Neural cell (in vitro differentiated cells): ENCODE measurements around the gene EIF2B2. TPM values are rescaled to one million over a fixed set of nuclear protein-coding genes. Genes with fewer than 3 reads are reported as not detected.

Experiments
- H2AFZ ChIP-seq: fragments of 200-600, 300-800 bp; sonication (generic), shearing (Covaris generic); 2 replicates; pipeline ENCODE4 v1.6.0; 2014; ENCODE audit warnings: low read depth, mild to moderate bottlenecking, antibody characterized with exemption, low read length, moderate library complexity
- H3F3A ChIP-seq: fragments of 200-600 bp; shearing (Covaris generic); 2 replicates; pipeline ENCODE4 v1.6.1; 2016; ENCODE audit warnings: mild to moderate bottlenecking, moderate library complexity, mixed read lengths, antibody characterized with exemption, low read length; ENCODE audit not compliant: insufficient read depth, poor library complexity, severe bottlenecking
- H3K27ac ChIP-seq: fragments of 200-600, 300-800 bp; sonication (generic), shearing (Covaris generic); 2 replicates; pipeline ENCODE4 v1.5.1; 2014; ENCODE audit warnings: mild to moderate bottlenecking, low read length, moderate library complexity
- H3K27me3 ChIP-seq: fragments of 300-800, 200-600 bp; sonication (generic), shearing (Covaris generic); 2 replicates; pipeline ENCODE4 v1.6.0; 2014; ENCODE audit warnings: mild to moderate bottlenecking, low read depth, low read length, moderate library complexity; ENCODE audit not compliant: insufficient read depth
- H3K36me3 ChIP-seq: fragments of 300-800, 200-600 bp; sonication (generic), shearing (Covaris generic); 2 replicates; pipeline ENCODE4 v1.5.1; 2014; ENCODE audit warnings: mild to moderate bottlenecking, antibody characterized with exemption, low read length, moderate library complexity; ENCODE audit not compliant: insufficient read depth
- H3K4me2 ChIP-seq: fragments of 300-800, 200-600 bp; sonication (generic), shearing (Covaris generic); 2 replicates; pipeline ENCODE4 v1.6.0; 2014; ENCODE audit warnings: mild to moderate bottlenecking, low read length
- H3K4me3 ChIP-seq: fragments of 300-800, 200-600 bp; sonication (generic), shearing (Covaris generic); 2 replicates; pipeline ENCODE4 v1.5.1; 2014; ENCODE audit warnings: mild to moderate bottlenecking, low read length, moderate library complexity
- H3K79me2 ChIP-seq: fragments of 200-600 bp; shearing (Covaris generic); replicated peaks from 2 replicates; pipeline ENCODE4 v1.6.0; 2014; ENCODE audit warnings: mild to moderate bottlenecking, low read length, moderate library complexity; ENCODE audit not compliant: insufficient read depth
- H3K9ac ChIP-seq: fragments of 300-800, 200-600 bp; sonication (generic), shearing (Covaris generic); 2 replicates; pipeline ENCODE4 v1.6.1; 2016; ENCODE audit warnings: mild to moderate bottlenecking, low read length, mixed read lengths
- H3K9me2 ChIP-seq: fragments of 200-600 bp; shearing (Covaris generic); 2 replicates; pipeline ENCODE4 v1.6.1; 2016; ENCODE audit warnings: mild to moderate bottlenecking, low read length, mixed read lengths; ENCODE audit not compliant: insufficient read depth
- H3K9me3 ChIP-seq: fragments of 200-600, 300-800 bp; sonication (generic), shearing (Covaris generic); 2 replicates; pipeline ENCODE4 v1.6.1; 2016; ENCODE audit warnings: mild to moderate bottlenecking, mixed run types, low read length, moderate library complexity, mixed read lengths
- H4K20me1 ChIP-seq: fragments of 200-600 bp; shearing (Covaris generic); 2 replicates; pipeline ENCODE4 v1.6.1; 2016; ENCODE audit warnings: mild to moderate bottlenecking, mixed run types; ENCODE audit not compliant: insufficient read depth
- CTCF ChIP-seq: fragments of 450-650 bp; IDR thresholded peaks from 2 replicates; pipeline ENCODE4 v1.5.1; 2014; ENCODE audit warnings: antibody characterized with exemption, mild to moderate bottlenecking, moderate library complexity; ENCODE audit not compliant: poor library complexity, severe bottlenecking
- EP300 ChIP-seq: fragments of 450-650 bp; conservative IDR thresholded peaks from 2 replicates; pipeline ENCODE4 v1.6.1; 2014; ENCODE audit warnings: antibody characterized with exemption, mild to moderate bottlenecking, moderate library complexity; ENCODE audit not compliant: poor library complexity, severe bottlenecking
- EZH2 ChIP-seq: fragments of 200-600, 300-800 bp; shearing (Covaris generic), sonication (generic); IDR thresholded peaks from 2 replicates; pipeline ENCODE4 v1.6.1; 2014; ENCODE audit warnings: antibody characterized with exemption, low read length, borderline replicate concordance, mild to moderate bottlenecking; ENCODE audit not compliant: insufficient read depth, poor library complexity, severe bottlenecking
- MXI1 ChIP-seq: fragments of 450-650 bp; conservative IDR thresholded peaks from 2 replicates; pipeline ENCODE4 v1.6.1; 2014; ENCODE audit warnings: antibody characterized with exemption, mild to moderate bottlenecking; ENCODE audit not compliant: poor library complexity, severe bottlenecking
- POLR2AphosphoS5 ChIP-seq: IDR thresholded peaks from 2 replicates; pipeline ENCODE4 v1.6.1; 2012
- RAD21 ChIP-seq: fragments of 450-650 bp; conservative IDR thresholded peaks from 2 replicates; pipeline ENCODE4 v1.6.1; 2014; ENCODE audit warnings: antibody characterized with exemption, mild to moderate bottlenecking, moderate library complexity
- REST ChIP-seq: IDR thresholded peaks from 2 replicates; pipeline ENCODE4 v1.6.1; 2012; ENCODE audit warnings: borderline replicate concordance
- SMC3 ChIP-seq: fragments of 450-650 bp; conservative IDR thresholded peaks from 2 replicates; pipeline ENCODE4 v1.6.1; 2014; ENCODE audit warnings: antibody characterized with exemption, mild to moderate bottlenecking, moderate library complexity; ENCODE audit not compliant: poor library complexity
- TAF1 ChIP-seq: IDR thresholded peaks from 2 replicates; pipeline ENCODE4 v1.6.1; 2012; ENCODE audit warnings: low read depth
- polyA plus RNA-seq: library from polyadenylated mRNA; depleted of rRNA; stranded (reverse); fragments of >200 nt; gene quantifications from 2 replicates; pipeline ENCODE4 v1.2.3, GENCODE V29; 2014

Gene EIF2B2
- polyA plus RNA-seq, 1 donor from 2014 or later = 43.1 TPM

- H4K20me1 ChIP-seq = no peaks in the 10 kb centered on the region
- H3K9me2 ChIP-seq = no peaks in the 10 kb centered on the region
- no peak for TF ChIP-seq POLR2AphosphoS5
- no peak for TF ChIP-seq TAF1
- TF ChIP-seq REST = no peak
- TF ChIP-seq EP300 = no peak
- no peak for TF ChIP-seq SMC3
- no peak for TF ChIP-seq MXI1
- no peak for TF ChIP-seq CTCF
- no peak overlapping the region for H2AFZ ChIP-seq
- H3K4me2 ChIP-seq = no peak overlapping the region
- no peaks in the 10 kb centered on the region for H3K27me3 ChIP-seq
- no peak overlapping the region for H3K4me3 ChIP-seq
- H3K27ac ChIP-seq = no peak overlapping the region
- H3K9me3 ChIP-seq = no peaks in the 10 kb centered on the region
- peaks cover 12% of the 10 kb centered on the region for H3K36me3 ChIP-seq
- H3F3A ChIP-seq = no peaks in the 10 kb centered on the region
- H3K79me2 ChIP-seq = no peaks in the 10 kb centered on the region
- H3K9ac ChIP-seq = no peak overlapping the region
Observed at GRCh38 chr14:75010472-75011093, 7.9 kb downstream of the EIF2B2 start.

GRCh38 chr14:75011356-75011994, 8.8 kb downstream of the EIF2B2 start:
- H3K36me3 ChIP-seq = peaks cover 19% of the 10 kb centered on the region

More at GRCh38 chr14:75011356-75011994, 8.8 kb downstream of the EIF2B2 start:
- no peak overlapping the region for H3K27ac ChIP-seq
- TF ChIP-seq POLR2AphosphoS5 (no peak), SMC3 (no peak), CTCF (no peak), REST (no peak), EZH2 (no peak), EP300 (no peak), TAF1 (no peak), RAD21 (no peak), MXI1 (no peak)
- no peaks in the 10 kb centered on the region for H3K27me3 ChIP-seq
- no peak overlapping the region for H3K4me3 ChIP-seq
- no peaks in the 10 kb centered on the region for H3K9me3 ChIP-seq
- H3K4me2 ChIP-seq = no peak overlapping the region
- H2AFZ ChIP-seq = no peak overlapping the region
- no peaks in the 10 kb centered on the region for H3K79me2 ChIP-seq
- no peaks in the 10 kb centered on the region for H3K9me2 ChIP-seq
- no peaks in the 10 kb centered on the region for H3F3A ChIP-seq
- H3K9ac ChIP-seq = no peak overlapping the region
- H4K20me1 ChIP-seq = no peaks in the 10 kb centered on the region
